Inferior parietal cortex (tissue), 1 donor: Measurements from ENCODE around the gene APLNR.

Source experiments
- DNase-seq: peaks from one replicate; pipeline ENCODE4 v3.0.0-alpha.2; 2016; ENCODE audit errors: extremely low spot score

APLNR gene

DNA sequence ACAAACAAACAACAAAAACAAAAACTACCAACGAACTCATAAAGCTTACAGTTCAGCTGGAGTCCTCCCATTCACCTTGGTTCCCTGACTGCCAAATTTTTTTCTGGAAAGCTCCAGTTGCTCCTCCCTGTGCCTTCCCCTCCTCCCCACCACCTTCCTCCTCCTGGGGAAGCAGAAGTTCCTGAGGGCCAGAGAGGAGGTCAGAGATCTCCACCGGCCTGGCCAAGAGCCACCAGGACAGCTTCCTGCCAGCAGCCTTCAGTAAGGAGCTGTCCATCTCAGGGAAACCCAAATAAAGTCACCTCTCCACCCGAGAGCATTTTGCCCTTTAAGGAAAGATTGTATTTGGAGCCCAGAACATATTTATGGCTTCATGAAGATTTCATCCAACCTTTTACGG lies 20.0 kb downstream of the APLNR start:
- no peak for DNase-seq

DNA sequence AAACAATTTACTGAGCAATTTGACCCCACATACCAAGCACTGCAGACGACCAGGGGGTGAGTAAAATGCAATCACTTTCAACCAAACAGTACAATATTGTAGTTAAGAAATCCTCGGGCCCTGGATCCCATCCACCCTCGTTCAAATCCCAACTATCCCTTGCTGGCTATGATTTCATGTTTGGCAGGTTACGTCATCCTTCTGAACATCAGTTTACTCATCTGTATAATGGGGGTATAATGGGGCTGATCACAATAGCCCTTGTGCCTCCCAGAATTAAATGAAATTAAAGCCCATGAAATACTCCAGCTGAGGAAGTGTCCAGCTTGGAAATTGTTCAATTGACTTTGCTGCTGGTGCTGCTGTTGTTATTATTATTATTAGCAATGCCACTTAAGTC lies 20.6 kb downstream of the APLNR start:
- no peak for DNase-seq

- DNase-seq, result no peak
Measured at GRCh38 chr11:57214494-57214893, 22.6 kb downstream of the APLNR start.

DNA sequence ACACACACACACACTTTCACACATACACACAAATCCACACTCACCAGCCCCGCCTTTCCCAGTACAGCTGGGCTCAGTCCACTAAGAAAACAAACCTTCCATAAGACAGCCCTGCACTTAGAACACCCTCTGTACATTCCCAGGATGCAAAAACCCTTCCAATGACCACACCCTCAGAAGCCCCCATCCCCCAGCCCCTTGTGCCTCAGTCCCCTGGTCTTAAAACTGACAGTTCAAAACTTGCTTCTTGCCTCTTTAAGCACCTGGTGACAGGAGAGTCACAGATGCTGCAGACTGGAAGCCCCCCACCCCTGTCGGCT lies 23.0 kb downstream of the APLNR start:
- no peak for DNase-seq

DNA sequence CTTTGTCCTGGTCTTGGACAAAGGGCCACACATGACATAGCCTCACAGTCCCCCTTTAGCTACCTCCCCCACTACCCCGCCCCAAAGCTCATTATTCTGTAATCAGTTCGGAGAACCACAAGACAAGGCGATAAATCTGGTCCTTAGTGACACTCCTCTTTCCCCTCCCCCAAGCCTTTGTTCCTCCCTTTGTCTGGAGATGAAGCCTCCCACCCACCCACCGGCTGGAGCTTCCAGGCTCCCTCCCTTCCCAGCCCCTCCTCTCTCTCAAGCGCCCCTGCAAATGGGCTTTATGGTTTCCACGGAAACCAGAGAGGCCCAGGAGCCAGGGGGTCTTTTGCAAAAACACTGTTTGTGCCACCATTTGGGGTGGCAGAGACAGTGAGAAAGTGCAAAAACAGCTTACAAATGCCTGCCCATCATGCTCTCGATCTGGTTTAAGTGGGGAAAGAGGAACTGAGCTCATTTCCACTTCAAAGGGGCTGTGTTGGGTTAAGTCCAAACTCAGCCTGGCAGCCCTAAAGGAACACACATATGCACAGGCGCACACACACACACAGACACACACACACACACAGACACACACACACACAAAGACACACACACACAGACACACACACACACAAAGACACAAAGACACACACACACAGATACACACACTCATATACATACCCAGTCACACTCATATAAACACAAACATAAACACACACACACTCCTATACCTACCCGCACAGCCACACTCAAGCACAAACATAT lies 23.5 kb downstream of the APLNR start:
- DNase-seq, result no peak

GRCh38 chr11:57210781-57211180 lies 26.3 kb downstream of the APLNR start:
- no peak for DNase-seq

- no peak for DNase-seq
Measured at GRCh38 chr11:57207168-57207567, 29.9 kb downstream of the APLNR start.

DNA sequence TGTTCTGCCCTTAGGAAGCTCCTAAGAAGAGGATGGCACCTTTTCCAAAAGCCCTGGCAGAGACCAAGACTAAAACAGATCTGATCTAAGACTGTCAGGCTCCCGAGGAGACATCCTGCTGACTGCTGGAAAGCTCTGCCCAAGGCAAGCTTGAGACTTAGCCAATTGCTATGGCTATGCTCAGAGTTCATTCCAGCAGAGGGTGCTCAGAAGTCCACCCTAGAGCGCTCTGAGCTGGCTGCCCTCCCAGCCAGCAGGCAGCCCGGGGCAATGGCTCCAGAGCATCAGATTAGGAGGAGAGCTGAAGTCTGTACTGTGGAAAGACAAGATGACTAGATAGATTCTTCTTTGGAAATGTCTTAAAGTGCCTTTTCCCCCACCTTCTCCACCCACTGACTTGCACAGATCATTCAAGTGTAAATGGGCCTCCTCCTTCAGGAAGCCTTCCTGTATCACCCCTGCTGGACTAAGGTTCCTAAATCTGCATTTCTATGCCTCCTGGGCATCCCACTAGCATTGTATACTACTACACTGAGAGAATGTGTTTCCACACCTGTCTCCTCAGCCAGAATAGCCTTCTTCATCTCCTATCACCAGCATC lies 31.9 kb downstream of the APLNR start:
- no peak for DNase-seq

DNA sequence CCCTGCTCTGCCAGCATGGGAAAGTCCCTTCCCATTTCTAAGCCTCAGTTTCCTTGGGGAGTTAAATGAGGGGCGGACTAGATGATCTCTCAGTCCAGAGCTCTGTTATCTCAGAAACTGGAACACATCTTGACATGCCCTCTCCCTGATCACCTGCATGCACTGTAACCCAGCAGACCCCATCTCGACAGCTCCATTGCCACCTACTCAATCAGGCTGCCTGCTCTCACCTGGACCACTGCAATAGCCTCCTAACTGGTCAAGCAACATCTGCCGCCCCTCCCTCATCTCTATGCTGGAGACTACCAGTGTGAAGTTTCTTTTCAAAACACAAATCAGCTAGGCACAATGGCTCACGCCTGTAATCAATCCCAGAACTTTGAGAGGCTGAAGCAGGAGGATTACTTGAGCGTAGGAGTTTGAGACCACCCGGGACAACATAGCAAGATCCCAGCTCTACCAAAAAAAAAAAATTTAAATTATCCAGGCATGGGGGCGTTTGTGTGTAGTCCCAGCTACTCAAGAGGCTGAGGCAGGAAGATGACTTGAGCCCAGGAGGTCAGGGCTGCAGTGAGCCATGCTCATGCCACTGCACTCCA lies 33.1 kb downstream of the APLNR start:
- no peak for DNase-seq

- no peak for DNase-seq
Measured at GRCh38 chr11:57203359-57203758, 33.7 kb downstream of the APLNR start.

- DNase-seq, result no peak
Measured at GRCh38 chr11:57202281-57202680, 34.8 kb downstream of the APLNR start.

DNA sequence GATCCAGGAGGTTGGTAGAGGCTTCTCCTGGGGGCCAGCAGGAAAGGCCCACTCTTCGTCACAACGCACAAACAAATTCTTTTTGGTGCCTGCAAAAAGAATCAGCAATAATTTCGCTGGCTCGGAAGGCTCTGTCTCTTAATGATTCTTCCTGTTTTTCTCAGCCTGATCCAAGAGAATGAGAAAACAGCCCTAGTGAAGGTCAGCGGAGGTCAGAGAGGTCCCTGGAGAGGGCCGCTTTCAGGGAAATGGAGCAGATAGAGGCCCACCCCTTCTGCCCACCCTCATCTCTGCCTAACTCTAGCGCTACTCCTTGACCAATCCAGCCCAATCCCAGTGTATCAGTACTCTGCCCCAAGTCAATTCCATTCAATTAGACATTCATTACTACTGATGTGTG lies 36.1 kb downstream of the APLNR start:
- DNase-seq, result no peak

DNA sequence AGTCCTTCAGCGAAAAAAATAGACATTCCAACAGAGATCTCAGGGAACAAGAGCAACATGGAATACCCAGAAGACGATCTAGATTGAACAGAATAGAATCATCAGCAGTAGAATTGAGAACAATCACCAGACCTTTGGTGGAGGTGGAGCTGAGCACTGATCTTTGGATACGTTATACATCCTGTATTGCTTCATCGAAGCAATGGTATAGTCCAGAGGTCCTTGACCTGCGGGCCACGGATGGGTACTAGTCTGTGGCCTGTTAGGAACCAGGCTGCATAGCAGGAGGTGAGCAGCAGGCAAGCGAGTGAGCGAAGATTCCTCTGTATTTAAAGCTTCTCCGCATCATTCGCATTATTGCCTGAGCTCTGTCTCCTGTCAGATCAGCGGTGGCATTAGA lies 37.7 kb downstream of the APLNR start:
- no peak for DNase-seq

DNA sequence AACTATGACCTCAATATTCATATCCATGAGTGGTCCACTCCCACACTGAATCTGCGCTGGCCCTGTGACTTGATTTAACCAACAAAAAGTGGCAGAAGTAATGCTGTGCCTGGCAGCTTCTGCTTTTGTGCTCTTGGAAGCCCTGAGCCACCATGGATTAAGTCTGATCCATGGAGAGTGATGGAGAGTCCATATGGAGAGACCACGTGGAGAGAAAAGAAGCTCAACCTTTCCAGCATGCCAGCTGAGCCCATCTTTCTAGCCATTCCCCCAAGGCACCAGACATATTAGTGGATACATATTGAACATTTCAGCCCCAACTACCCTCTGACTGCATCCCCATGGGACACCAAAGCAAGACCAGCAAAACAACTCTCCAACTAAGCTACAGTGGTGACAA lies 39.3 kb downstream of the APLNR start:
- DNase-seq, result no peak

- DNase-seq, result no peak
Measured at GRCh38 chr11:57196596-57196995, 40.5 kb downstream of the APLNR start.

DNA sequence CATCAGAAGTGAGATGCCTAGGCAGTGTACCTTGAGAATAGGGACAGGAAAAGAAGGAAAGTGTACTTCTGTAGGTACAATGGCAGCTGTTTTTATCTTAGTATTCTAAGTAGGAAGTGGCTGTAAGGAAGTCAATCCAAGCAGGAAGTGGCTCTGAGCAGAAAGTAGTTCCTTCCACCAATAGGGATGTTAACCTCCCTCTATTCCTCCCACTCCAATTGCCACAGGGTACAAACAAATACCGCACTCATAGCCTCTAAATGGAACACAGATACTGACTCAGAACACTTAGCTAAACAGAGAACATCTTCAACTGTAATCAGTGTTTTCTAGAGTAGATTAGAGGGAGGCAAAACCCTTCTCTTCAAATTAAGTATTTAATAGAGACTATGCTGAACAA lies 44.7 kb downstream of the APLNR start:
- no peak for DNase-seq

GRCh38 chr11:57191311-57192219 lies 45.5 kb downstream of the APLNR start:
- no peak for DNase-seq

DNA sequence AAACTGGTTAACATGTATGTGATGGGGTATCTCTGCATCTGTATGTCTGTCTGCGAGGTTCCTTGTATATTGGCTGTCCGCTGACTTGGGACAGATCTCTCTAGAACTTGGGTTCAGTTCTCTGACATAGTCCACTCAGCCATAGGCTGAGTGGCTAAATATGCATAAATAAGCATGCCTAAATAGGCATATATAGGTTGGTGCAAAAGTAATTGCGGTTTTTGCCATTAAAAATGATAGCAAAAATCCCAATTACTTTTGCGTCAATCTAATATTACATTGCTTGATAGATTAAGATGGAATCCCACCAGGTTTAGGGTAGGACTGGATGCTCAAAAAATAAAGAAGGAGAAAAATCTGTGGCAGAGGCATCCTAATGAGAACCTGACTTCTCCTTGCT lies 46.5 kb downstream of the APLNR start:
- no peak for DNase-seq
